IPS-11a (cell line): ENCODE data around the gene MED25.
"Not testable (repeated sequence)": the region's sequence is repeated elsewhere in the genome, so short reads cannot be mapped to it uniquely, and the experiment has no call there.

Experiments
- H3K4me3 ChIP-seq: one replicate; pipeline ENCODE4 v1.5.1; 2013; ENCODE audit warnings: low read depth, low read length, control low read depth

Gene MED25

GRCh38 chr19:49814010-49814409, 4.1 kb upstream of the MED25 start:
- H3K4me3 ChIP-seq = no peak overlapping the region

GRCh38 chr19:49816590-49816989, 1.5 kb upstream of the MED25 start:
- no peak overlapping the region for H3K4me3 ChIP-seq

GRCh38 chr19:49818649-49819370, 721 bp downstream of the MED25 start:
- peak overlapping the region; percentile 95 for H3K4me3 ChIP-seq

GRCh38 chr19:49819452-49820115, 1.5 kb downstream of the MED25 start:
- H3K4me3 ChIP-seq = not testable (repeated sequence)

- no peak overlapping the region for H3K4me3 ChIP-seq
These were observed 2.0 kb downstream of the MED25 start for GRCh38 chr19:49820125-49820524.

- H3K4me3 ChIP-seq = no peak overlapping the region
These were observed 5.4 kb downstream of the MED25 start for GRCh38 chr19:49823472-49823871.

GRCh38 chr19:49824662-49825061, 6.6 kb downstream of the MED25 start:
- no peak overlapping the region for H3K4me3 ChIP-seq

- no peak overlapping the region for H3K4me3 ChIP-seq
These were observed 8.9 kb downstream of the MED25 start for GRCh38 chr19:49827034-49827433.

- no peak overlapping the region for H3K4me3 ChIP-seq
These were observed 11.1 kb downstream of the MED25 start for GRCh38 chr19:49829200-49829599.

GRCh38 chr19:49829721-49830120, 11.6 kb downstream of the MED25 start:
- no peak overlapping the region for H3K4me3 ChIP-seq

- H3K4me3 ChIP-seq = no peak overlapping the region
These were observed 12.7 kb downstream of the MED25 start for GRCh38 chr19:49830766-49831165.

GRCh38 chr19:49831592-49831991, 13.5 kb downstream of the MED25 start:
- no peak overlapping the region for H3K4me3 ChIP-seq

GRCh38 chr19:49832556-49832955, 14.5 kb downstream of the MED25 start:
- no peak overlapping the region for H3K4me3 ChIP-seq

- H3K4me3 ChIP-seq = no peak overlapping the region
These were observed 15.5 kb downstream of the MED25 start for GRCh38 chr19:49833599-49833998.

- H3K4me3 ChIP-seq = no peak overlapping the region
These were observed 17.5 kb downstream of the MED25 start for GRCh38 chr19:49835562-49835961.

- no peak overlapping the region for H3K4me3 ChIP-seq
These were observed 18.3 kb downstream of the MED25 start for GRCh38 chr19:49836176-49837008.

- no peak overlapping the region for H3K4me3 ChIP-seq
These were observed 18.9 kb downstream of the MED25 start for GRCh38 chr19:49837009-49837310.

GRCh38 chr19:49837425-49837824, 19.3 kb downstream of the MED25 start:
- H3K4me3 ChIP-seq = no peak overlapping the region

GRCh38 chr19:49838885-49839588, 20.9 kb downstream of the MED25 start:
- no peak overlapping the region for H3K4me3 ChIP-seq

GRCh38 chr19:49839713-49840112, 21.6 kb downstream of the MED25 start:
- H3K4me3 ChIP-seq = no peak overlapping the region

GRCh38 chr19:49840321-49840720, 22.2 kb downstream of the MED25 start:
- H3K4me3 ChIP-seq = no peak overlapping the region
